Fibroblast of villous mesenchyme (primary cell): ENCODE data around the gene KSR2. TPM values are rescaled to one million over a fixed set of nuclear protein-coding genes. Genes with fewer than 3 reads are reported as not detected.
"Not testable (repeated sequence)": the region's sequence is repeated elsewhere in the genome, so short reads cannot be mapped to it uniquely, and the experiment has no call there.

ENCODE experiments used
- DNase-seq: peaks from one replicate; pipeline ENCODE4 v3.0.0-alpha.2; 2010; ENCODE audit warnings: low read depth
- H3K4me3 ChIP-seq: 2 replicates; pipeline ENCODE4 v1.5.1; 2011; ENCODE audit warnings: low read depth, mild to moderate bottlenecking, low read length
- CTCF ChIP-seq: IDR thresholded peaks from 2 replicates; pipeline ENCODE4 v1.5.1; 2012; ENCODE audit warnings: low read depth, mild to moderate bottlenecking, low read length; ENCODE audit not compliant: insufficient read depth
- total RNA-seq: library from RNA; depleted of rRNA; stranded (reverse); fragments of >200 nt; gene quantifications from 2 replicates; pipeline ENCODE4 v1.2.3, GENCODE V29; 2012

KSR2 gene
- total RNA-seq, 1 donor: not detected

GRCh38 chr12:117761528-117762100 is 207.2 kb downstream of the KSR2 start:
- no peak for DNase-seq
- H3K4me3 ChIP-seq: no peak overlapping the region
- TF ChIP-seq CTCF: no peak

- no peak overlapping the region for H3K4me3 ChIP-seq
- no peak for DNase-seq
- no peak for TF ChIP-seq CTCF
Measured at GRCh38 chr12:117760990-117761389, 207.8 kb downstream of the KSR2 start.

GRCh38 chr12:117750657-117751056 is 218.1 kb downstream of the KSR2 start:
- TF ChIP-seq CTCF: no peak
- no peak for DNase-seq
- H3K4me3 ChIP-seq: no peak overlapping the region

GRCh38 chr12:117749431-117749830 is 219.4 kb downstream of the KSR2 start:
- DNase-seq: no peak
- no peak for TF ChIP-seq CTCF

GRCh38 chr12:117746358-117746757 is 222.4 kb downstream of the KSR2 start:
- DNase-seq, H3K4me3 ChIP-seq: not testable (repeated sequence)

More at GRCh38 chr12:117749431-117749830, 219.4 kb downstream of the KSR2 start:
- no peak overlapping the region for H3K4me3 ChIP-seq

GRCh38 chr12:117744418-117744817 is 224.4 kb downstream of the KSR2 start:
- no peak overlapping the region for H3K4me3 ChIP-seq
- TF ChIP-seq CTCF: no peak
- DNase-seq: no peak

GRCh38 chr12:117743761-117744160 is 225.0 kb downstream of the KSR2 start:
- no peak for TF ChIP-seq CTCF
- no peak for DNase-seq
- H3K4me3 ChIP-seq: no peak overlapping the region
